ENCODE measurements around the gene CACNA1S. TPM values are rescaled to one million over a fixed set of nuclear protein-coding genes. Genes with fewer than 3 reads are reported as not detected.

CACNA1S gene
- total RNA-seq, 4 donors from 2014 or later = not detected

GRCh38 chr1:201109651-201110050 is 2.6 kb downstream of the CACNA1S start:
- no peak for TF ChIP-seq CTCF (IDR thresholded peaks at IDR 0.05; ENCODE audit: low read depth)

GRCh38 chr1:201108614-201109013 is 3.6 kb downstream of the CACNA1S start:
- no peak for TF ChIP-seq CTCF (IDR thresholded peaks at IDR 0.05; ENCODE audit: low read depth)

GRCh38 chr1:201105688-201106087 is 6.5 kb downstream of the CACNA1S start:
- no peak for TF ChIP-seq CTCF (IDR thresholded peaks at IDR 0.05; ENCODE audit: low read depth)

GRCh38 chr1:201104141-201104540 is 8.1 kb downstream of the CACNA1S start:
- TF ChIP-seq CTCF (IDR thresholded peaks at IDR 0.05; ENCODE audit: low read depth) = no peak

- TF ChIP-seq CTCF (IDR thresholded peaks at IDR 0.05; ENCODE audit: low read depth) = no peak
Observed at GRCh38 chr1:201103666-201104065, 8.6 kb downstream of the CACNA1S start.

- no peak for TF ChIP-seq CTCF (IDR thresholded peaks at IDR 0.05; ENCODE audit: low read depth)
Observed at GRCh38 chr1:201100169-201100930, 11.9 kb downstream of the CACNA1S start.

GRCh38 chr1:201098992-201099677 is 13.1 kb downstream of the CACNA1S start:
- no peak for TF ChIP-seq CTCF (IDR thresholded peaks at IDR 0.05; ENCODE audit: low read depth)
